ENCODE data around the gene TPM2. TPM values are rescaled to one million over a fixed set of nuclear protein-coding genes. Genes with fewer than 3 reads are reported as not detected.
A peak's percentile ranks its signal among the peaks of the same experiment; 100 is the strongest.

TPM2 gene
- total and polyA plus RNA-seq, 8 donors: 11.3 to 227 (median 23.4) TPM

- FAIRE-seq (no peak), ATAC-seq (peak; percentile 63 to 79 (median 78)), DNase-seq (peak in 4 of 6 donors; percentile 78 to 88 (median 84))
- H3K27me3 ChIP-seq: no peaks in the 10 kb centered on the region
- 35 to 37% methylated on average over 6 of the region's 6 CpGs for WGBS, 2 donors
- no peaks in the 10 kb centered on the region for H3K36me3 ChIP-seq
- H3K9me3 ChIP-seq: no peaks in the 10 kb centered on the region
- no peak overlapping the region for H3K4me3 ChIP-seq
- H3K4me1 ChIP-seq: peaks cover 33 to 42% (median 42%) of the 10 kb centered on the region in 3 donors
- H3K27ac ChIP-seq: peak overlapping the region; percentile 29 to 90 (median 74)
- intact Hi-C loops (cut with DNase I): no loop called here
- no peak for TF ChIP-seq CTCF (IDR thresholded peaks at IDR 0.05)
Observed at GRCh38 chr9:35669331-35670145, 20.2 kb downstream of the TPM2 start.

- no peak for TF ChIP-seq CTCF (IDR thresholded peaks at IDR 0.05)
- Histone ChIP-seq H3K9me3 (no peaks in the 10 kb centered on the region), H3K27ac (peak overlapping the region in 2 of 4 donors; percentile 89 to 90), H3K36me3 (no peaks in the 10 kb centered on the region), H3K4me3 (no peak overlapping the region), H3K27me3 (no peaks in the 10 kb centered on the region), H3K4me1 (peaks cover 29 to 34% (median 34%) of the 10 kb centered on the region in 3 donors)
- no peak for ATAC-seq
- 96 to 97% methylated on average over 3 of the region's 3 CpGs for WGBS, 2 donors
- intact Hi-C loops (cut with DNase I): no loop called here
- FAIRE-seq: no peak
- no peak for DNase-seq
Observed at GRCh38 chr9:35667939-35668338, 21.8 kb downstream of the TPM2 start.

GRCh38 chr9:35666549-35666948, 23.2 kb downstream of the TPM2 start:
- TF ChIP-seq CTCF (IDR thresholded peaks at IDR 0.05): no peak
- Histone ChIP-seq H3K9me3 (no peaks in the 10 kb centered on the region), H3K4me3 (no peak overlapping the region), H3K27ac (no peak overlapping the region), H3K36me3 (no peaks in the 10 kb centered on the region), H3K27me3 (no peaks in the 10 kb centered on the region), H3K4me1 (peaks cover 27 to 33% (median 33%) of the 10 kb centered on the region in 3 donors)
- WGBS, 2 donors: 87 to 89% methylated on average over 5 of the region's 5 CpGs
- FAIRE-seq: no peak
- no peak for ATAC-seq
- no peak for DNase-seq
- intact Hi-C loops (cut with DNase I): no loop called here

GRCh38 chr9:35666045-35666444, 23.7 kb downstream of the TPM2 start:
- Histone ChIP-seq H3K4me3 (no peak overlapping the region), H3K4me1 (peaks cover 32 to 38% (median 37%) of the 10 kb centered on the region in 3 donors), H3K27me3 (no peaks in the 10 kb centered on the region), H3K27ac (no peak overlapping the region), H3K36me3 (no peaks in the 10 kb centered on the region), H3K9me3 (no peaks in the 10 kb centered on the region)
- TF ChIP-seq CTCF (IDR thresholded peaks at IDR 0.05): no peak
- intact Hi-C loops (cut with DNase I): no loop called here
- 76 to 79% methylated on average over 1 of the region's 1 CpG for WGBS, 2 donors
- FAIRE-seq: no peak
- ATAC-seq: no peak
- DNase-seq: no peak

GRCh38 chr9:35665471-35665818, 24.3 kb downstream of the TPM2 start:
- intact Hi-C loops (cut with DNase I): no loop called here
- DNase-seq: no peak
- no peak for FAIRE-seq
- no peak for ATAC-seq
- TF ChIP-seq CTCF (IDR thresholded peaks at IDR 0.05): no peak
- no peaks in the 10 kb centered on the region for H3K36me3 ChIP-seq
- WGBS, 2 donors: 27 to 31% methylated on average over 5 of the region's 5 CpGs
- H3K27me3 ChIP-seq: no peaks in the 10 kb centered on the region
- H3K4me1 ChIP-seq: peaks cover 37 to 43% (median 43%) of the 10 kb centered on the region in 3 donors
- peak overlapping the region; percentile 26 to 51 (median 42) for H3K4me3 ChIP-seq
- no peaks in the 10 kb centered on the region for H3K9me3 ChIP-seq
- peak overlapping the region in 1 of 4 donors; percentile 1 for H3K27ac ChIP-seq
